Uterus (tissue), 4 donors: ENCODE data around the gene VRK3. TPM values are rescaled to one million over a fixed set of nuclear protein-coding genes. Genes with fewer than 3 reads are reported as not detected.

Source experiments
- DNase-seq, 2 donors: peaks; one replicate each; pipeline ENCODE4 v3.0.0-alpha.2; 2019 to 2020
- H3K27ac ChIP-seq, 2 donors: fragments of 200-600 bp; sonication (generic); 1 replicate in 1 of 2; 2 replicates in 1 of 2; pipeline ENCODE4 v1.5.1; 2016 to 2018
- H3K27me3 ChIP-seq, 2 donors: fragments of 200-600 bp; sonication (generic); one replicate each; pipeline ENCODE4 v1.5.1; 2018 to 2019; ENCODE audit warnings: control low read depth in 1 of 2
- H3K36me3 ChIP-seq, 2 donors: fragments of 200-600 bp; sonication (generic); one replicate each; pipeline ENCODE4 v1.5.1; 2019; ENCODE audit warnings: control low read depth in 1 of 2
- H3K4me1 ChIP-seq, 2 donors: fragments of 200-600 bp; sonication (generic); one replicate each; pipeline ENCODE4 v1.5.1; 2018 to 2019; ENCODE audit warnings: control low read depth in 1 of 2
- H3K4me3 ChIP-seq, 2 donors: fragments of 200-600 bp; sonication (generic); 1 replicate in 1 of 2; 2 replicates in 1 of 2; pipeline ENCODE4 v1.5.1; 2018 to 2019; ENCODE audit warnings: mild to moderate bottlenecking in 1 of 2
- H3K9me3 ChIP-seq, 2 donors: fragments of 200-600 bp; sonication (generic); one replicate each; pipeline ENCODE4 v1.5.1; 2019; ENCODE audit warnings: control low read depth in 1 of 2
- POLR2A ChIP-seq, 2 donors: fragments of 450-650 bp; IDR thresholded peaks; one replicate each; pipeline ENCODE4 v1.6.1; 2016; ENCODE audit warnings: antibody characterized with exemption in 2 of 2, mild to moderate bottlenecking in 1 of 2, moderate library complexity in 1 of 2
- intact Hi-C: fragments of 100-400 bp; cut with DNase I; formaldehyde crosslinking; loops from one replicate; pipeline ENCODE4 v1.15.1; 2023; ENCODE audit warnings: low total_unique reads
- total RNA-seq, 4 donors: library from RNA; depleted of rRNA in 3 of 4; stranded (reverse); fragments of >200 nt in 3 of 4; gene quantifications; one replicate each; pipeline versions ENCODE4 v1.1.0 to v1.2.4, GENCODE V29; 2014 to 2023
- TF ChIP-seq, protein P1 (sequence below), 4 experiments: fragments of 200-600 bp in 2 of 4; fragments of 450-650 bp in 2 of 4; sonication (generic) in 2 of 4; IDR thresholded peaks; one replicate each; pipeline ENCODE4 v1.5.1; 2016 to 2019; ENCODE audit warnings: antibody characterized with exemption in 4 of 4, mild to moderate bottlenecking in 2 of 4, moderate library complexity in 1 of 4
- donor health status: DM: yes; HTN: yes; CAD: no.

The VRK3 gene
- total RNA-seq, 4 donors from 2014 or later, result 1.5 to 68.8 (median 37.1) TPM

DNA sequence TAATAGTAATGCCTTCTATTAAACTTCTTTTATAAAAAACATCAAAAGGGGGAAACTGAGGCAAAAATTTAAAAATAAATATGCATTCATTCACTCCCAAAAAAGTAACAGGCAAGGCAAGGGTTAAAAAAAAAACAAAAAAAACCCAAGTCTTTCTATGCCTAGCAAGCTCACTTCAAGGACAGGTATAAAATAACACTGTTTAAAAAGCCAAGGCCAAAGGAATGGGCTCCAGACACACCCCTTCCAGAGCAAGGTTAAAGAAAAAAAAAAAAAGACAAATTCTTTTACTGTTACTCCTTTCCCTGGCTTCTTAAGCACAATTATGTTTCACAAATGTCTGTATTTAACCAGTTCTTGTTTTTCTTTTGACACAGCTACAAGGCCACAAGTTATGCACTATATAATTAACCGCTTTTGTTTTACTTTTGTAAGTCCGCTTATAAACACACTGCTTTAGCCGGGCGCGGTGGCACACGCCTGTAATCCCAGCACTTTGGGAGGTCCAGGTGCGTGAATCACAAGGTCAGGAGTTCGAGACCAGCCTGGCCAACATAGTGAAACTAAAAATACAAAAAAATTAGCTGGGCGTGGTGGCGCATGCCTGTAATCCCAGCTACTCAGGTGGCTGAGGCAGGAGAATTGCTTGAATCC is 67.8 kb downstream of the VRK3 start:
- Histone ChIP-seq H3K4me1 (peaks cover 0 to 3% of the 10 kb centered on the region in 2 donors), H3K4me3 (peak overlapping the region in 1 of 2 donors; percentile 30), H3K27me3 (no peaks in the 10 kb centered on the region), H3K27ac (no peak overlapping the region), H3K36me3 (no peaks in the 10 kb centered on the region), H3K9me3 (no peaks in the 10 kb centered on the region)
- DNase-seq, result no peak
- intact Hi-C loops, result no loop called here
- no peak for TF ChIP-seq POLR2A (IDR thresholded peaks at IDR 0.05)
- TF ChIP-seq, protein P1, sequence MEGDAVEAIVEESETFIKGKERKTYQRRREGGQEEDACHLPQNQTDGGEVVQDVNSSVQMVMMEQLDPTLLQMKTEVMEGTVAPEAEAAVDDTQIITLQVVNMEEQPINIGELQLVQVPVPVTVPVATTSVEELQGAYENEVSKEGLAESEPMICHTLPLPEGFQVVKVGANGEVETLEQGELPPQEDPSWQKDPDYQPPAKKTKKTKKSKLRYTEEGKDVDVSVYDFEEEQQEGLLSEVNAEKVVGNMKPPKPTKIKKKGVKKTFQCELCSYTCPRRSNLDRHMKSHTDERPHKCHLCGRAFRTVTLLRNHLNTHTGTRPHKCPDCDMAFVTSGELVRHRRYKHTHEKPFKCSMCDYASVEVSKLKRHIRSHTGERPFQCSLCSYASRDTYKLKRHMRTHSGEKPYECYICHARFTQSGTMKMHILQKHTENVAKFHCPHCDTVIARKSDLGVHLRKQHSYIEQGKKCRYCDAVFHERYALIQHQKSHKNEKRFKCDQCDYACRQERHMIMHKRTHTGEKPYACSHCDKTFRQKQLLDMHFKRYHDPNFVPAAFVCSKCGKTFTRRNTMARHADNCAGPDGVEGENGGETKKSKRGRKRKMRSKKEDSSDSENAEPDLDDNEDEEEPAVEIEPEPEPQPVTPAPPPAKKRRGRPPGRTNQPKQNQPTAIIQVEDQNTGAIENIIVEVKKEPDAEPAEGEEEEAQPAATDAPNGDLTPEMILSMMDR (IDR thresholded peaks at IDR 0.05), result no peak

DNA sequence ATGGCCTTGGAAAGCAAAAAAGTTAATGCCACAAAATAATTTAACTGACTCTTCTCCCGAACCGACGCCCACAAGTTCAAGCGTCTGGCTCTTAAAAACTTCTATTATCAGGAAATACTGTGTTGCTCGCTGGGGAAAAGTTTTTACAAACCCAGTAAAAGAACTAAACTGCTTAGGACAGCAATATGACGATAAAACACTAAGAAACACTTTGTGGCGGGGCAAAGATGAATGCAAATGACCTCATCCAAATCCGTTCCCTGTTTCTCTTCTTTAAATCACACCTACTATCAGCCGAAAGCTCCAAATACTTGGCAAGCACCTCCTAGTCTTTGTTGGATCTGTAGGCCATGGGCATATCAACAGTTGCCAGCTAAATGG is 69.1 kb downstream of the VRK3 start:
- Histone ChIP-seq H3K4me3 (peak overlapping the region in 1 of 2 donors; percentile 7), H3K27me3 (no peaks in the 10 kb centered on the region), H3K27ac (no peak overlapping the region), H3K36me3 (no peaks in the 10 kb centered on the region), H3K9me3 (no peaks in the 10 kb centered on the region), H3K4me1 (peaks cover 0 to 3% of the 10 kb centered on the region in 2 donors)
- intact Hi-C loops, result no loop called here
- DNase-seq, result no peak
- TF ChIP-seq, protein P1 (IDR thresholded peaks at IDR 0.05), result no peak
- TF ChIP-seq POLR2A (IDR thresholded peaks at IDR 0.05), result no peak

DNA sequence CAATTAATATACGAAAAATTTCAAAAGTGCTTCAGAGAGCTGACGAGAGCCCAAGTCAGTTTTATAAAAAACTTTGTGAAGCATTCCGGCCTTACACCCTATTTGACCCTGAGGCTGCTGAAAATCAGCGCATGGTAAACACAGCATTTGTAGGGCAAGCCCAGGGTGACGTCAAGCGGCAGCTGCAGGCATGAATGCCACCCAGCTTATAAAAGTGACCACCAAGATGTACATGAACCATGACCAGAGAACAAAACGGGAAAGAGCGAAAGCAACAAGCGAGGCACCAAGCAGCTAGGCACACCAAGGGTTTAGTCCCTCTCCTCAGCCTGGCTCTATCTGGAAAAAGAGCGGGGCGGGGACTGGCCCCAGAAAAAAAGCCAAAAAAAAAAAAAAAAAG is 70.2 kb downstream of the VRK3 start:
- no peak overlapping the region for H3K4me3 ChIP-seq
- TF ChIP-seq POLR2A (IDR thresholded peaks at IDR 0.05), result no peak
- TF ChIP-seq, protein P1 (IDR thresholded peaks at IDR 0.05), result no peak
- no peaks in the 10 kb centered on the region for H3K27me3 ChIP-seq
- no peaks in the 10 kb centered on the region for H3K36me3 ChIP-seq
- DNase-seq, result no peak
- no peak overlapping the region for H3K27ac ChIP-seq
- no peaks in the 10 kb centered on the region for H3K9me3 ChIP-seq
- intact Hi-C loops, result no loop called here
- peaks cover 0 to 3% of the 10 kb centered on the region in 2 donors for H3K4me1 ChIP-seq

DNA sequence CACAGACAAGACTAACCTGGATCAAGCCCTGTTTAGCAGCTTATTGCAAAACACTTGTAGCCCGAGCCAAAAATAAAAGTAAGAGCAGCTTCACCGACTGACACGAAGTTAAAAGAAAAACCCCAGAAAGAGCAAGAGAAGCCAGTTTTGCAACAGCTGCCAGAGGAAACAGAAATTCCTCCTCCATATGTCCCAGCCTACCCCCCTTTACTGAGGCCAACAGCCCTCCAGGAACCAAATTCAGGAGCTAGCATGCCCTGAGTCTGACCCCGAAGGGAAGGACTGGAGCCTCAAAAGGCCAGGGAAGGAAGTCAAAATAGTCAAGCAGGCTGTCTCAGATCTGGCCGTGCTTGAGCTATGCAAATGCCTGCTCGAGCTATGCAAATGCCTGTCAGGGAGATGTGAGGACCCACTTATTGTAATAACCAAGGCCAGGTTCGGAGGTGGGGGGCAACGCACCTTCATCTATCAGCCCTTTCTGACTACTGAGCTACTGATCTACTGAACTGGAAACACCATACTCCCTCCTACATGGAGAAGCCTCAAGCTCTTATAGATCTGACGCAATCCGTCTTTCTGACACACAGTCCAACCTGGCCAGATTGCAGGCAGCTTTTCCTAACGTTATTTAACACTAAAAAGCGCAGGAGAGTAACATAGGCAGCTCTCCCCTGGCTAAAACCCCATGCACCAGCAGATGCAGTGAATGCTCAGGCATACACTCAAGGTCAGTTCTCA is 70.9 kb downstream of the VRK3 start:
- H3K27me3 ChIP-seq, result no peaks in the 10 kb centered on the region
- intact Hi-C loops, result no loop called here
- no peaks in the 10 kb centered on the region for H3K36me3 ChIP-seq
- DNase-seq, result peak in 1 of 2 donors; percentile 31
- peak overlapping the region in 1 of 2 donors; percentile 24 for H3K27ac ChIP-seq
- no peaks in the 10 kb centered on the region for H3K9me3 ChIP-seq
- no peak for TF ChIP-seq POLR2A (IDR thresholded peaks at IDR 0.05)
- TF ChIP-seq, protein P1 (IDR thresholded peaks at IDR 0.05), result no peak
- H3K4me3 ChIP-seq, result no peak overlapping the region
- H3K4me1 ChIP-seq, result peaks cover 0 to 3% of the 10 kb centered on the region in 2 donors

DNA sequence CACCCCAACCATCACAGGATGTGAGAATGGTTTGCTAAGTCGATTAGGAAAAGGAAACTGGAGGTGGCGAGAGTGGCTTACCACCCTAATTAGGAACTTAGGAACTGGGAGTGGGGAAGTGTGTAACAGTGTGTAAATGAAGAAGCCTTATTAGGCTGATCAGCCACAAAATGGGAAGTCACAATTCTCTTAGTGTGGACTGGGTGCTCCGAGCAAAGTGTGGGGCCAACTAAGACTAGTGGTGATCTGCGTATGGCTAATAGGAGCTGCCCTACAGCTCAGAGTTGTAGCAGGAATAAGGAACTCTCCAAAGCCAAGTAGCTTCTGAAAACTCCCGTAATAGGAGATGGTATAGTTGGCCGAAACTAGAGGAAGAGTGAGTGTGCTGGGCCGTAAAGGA is 71.8 kb downstream of the VRK3 start:
- H3K27me3 ChIP-seq, result no peaks in the 10 kb centered on the region
- peaks cover 0 to 3% of the 10 kb centered on the region in 2 donors for H3K4me1 ChIP-seq
- no peak overlapping the region for H3K27ac ChIP-seq
- TF ChIP-seq, protein P1 (IDR thresholded peaks at IDR 0.05), result no peak
- no peak for TF ChIP-seq POLR2A (IDR thresholded peaks at IDR 0.05)
- no peaks in the 10 kb centered on the region for H3K36me3 ChIP-seq
- H3K9me3 ChIP-seq, result no peaks in the 10 kb centered on the region
- no peak for DNase-seq
- intact Hi-C loops, result no loop called here
- H3K4me3 ChIP-seq, result no peak overlapping the region
